ENCODE measurements around the gene XIST. TPM values are rescaled to one million over a fixed set of nuclear protein-coding genes. Genes with fewer than 3 reads are reported as not detected.
"Not testable (repeated sequence)": the region's sequence is repeated elsewhere in the genome, so short reads cannot be mapped to it uniquely, and the experiment has no call there.

The XIST gene
- total and polyA plus RNA-seq, 3 experiments from 2014 or later = 9.7 TPM; not detected in 2

- Histone ChIP-seq H3K27me3 (ENCODE audit: insufficient read depth, low read length, poor library complexity, severe bottlenecking) (no peaks in the 10 kb centered on the region), H3K36me3 (ENCODE audit: insufficient read depth, low read length) (no peaks in the 10 kb centered on the region), H3K4me3 (ENCODE audit: low read length) (no peak overlapping the region), H3K9me3 (ENCODE audit: low read length) (no peaks in the 10 kb centered on the region), H3K27ac (ENCODE audit: low read depth, low read length) (no peak overlapping the region), H3K4me1 (ENCODE audit: insufficient read depth, low read length) (no peaks in the 10 kb centered on the region)
- no peak overlapping the region for H3K4me3 Mint-ChIP-seq
- DNase-seq = no peak
- H3K4me1 Mint-ChIP-seq = no peaks in the 10 kb centered on the region
- H3K9me3 Mint-ChIP-seq = peaks cover 0 to 2% (median 0%) of the 10 kb centered on the region in 5 donors
- H3K27ac Mint-ChIP-seq = no peak overlapping the region
- ChIA-PET CTCF (no interaction called here), POLR2A (no interaction called here)
- peaks cover 0 to 11% (median 3%) of the 10 kb centered on the region in 3 donors for H3K36me3 Mint-ChIP-seq
- no peaks in the 10 kb centered on the region for H3K27me3 Mint-ChIP-seq
These were observed 34.9 kb downstream of the XIST start for GRCh38 chrX:73817393-73818199.

- ChIA-PET CTCF (no interaction called here), POLR2A (no interaction called here)
- Mint-ChIP-seq H3K9me3 (no peaks in the 10 kb centered on the region), H3K27me3 (peaks cover 0 to 2% of the 10 kb centered on the region in 2 donors), H3K4me3 (no peak overlapping the region), H3K36me3 (no peaks in the 10 kb centered on the region), H3K4me1 (no peaks in the 10 kb centered on the region), H3K27ac (no peak overlapping the region)
- no peak for DNase-seq
- no peak overlapping the region for H3K4me3 ChIP-seq (ENCODE audit: low read length)
- no peaks in the 10 kb centered on the region for H3K36me3 ChIP-seq (ENCODE audit: insufficient read depth, low read length)
- no peak overlapping the region for H3K27ac ChIP-seq (ENCODE audit: low read depth, low read length)
- no peaks in the 10 kb centered on the region for H3K9me3 ChIP-seq (ENCODE audit: low read length)
- H3K4me1 ChIP-seq (ENCODE audit: insufficient read depth, low read length) = no peaks in the 10 kb centered on the region
- H3K27me3 ChIP-seq (ENCODE audit: insufficient read depth, low read length, poor library complexity, severe bottlenecking) = no peaks in the 10 kb centered on the region
These were observed 40.3 kb downstream of the XIST start for GRCh38 chrX:73812256-73812655.

GRCh38 chrX:73804109-73804508 lies 48.4 kb downstream of the XIST start:
- POLR2A ChIA-PET; H3K4me1 Mint-ChIP-seq; H3K36me3 ChIP-seq (ENCODE audit: insufficient read depth, low read length); H3K27ac ChIP-seq (ENCODE audit: low read depth, low read length); H3K27me3 Mint-ChIP-seq; H3K9me3 ChIP-seq (ENCODE audit: low read length); CTCF ChIA-PET; H3K27ac Mint-ChIP-seq; H3K9me3 Mint-ChIP-seq; H3K4me3 Mint-ChIP-seq; H3K36me3 Mint-ChIP-seq; H3K27me3 ChIP-seq (ENCODE audit: insufficient read depth, low read length, poor library complexity, severe bottlenecking); H3K4me1 ChIP-seq (ENCODE audit: insufficient read depth, low read length); DNase-seq; H3K4me3 ChIP-seq (ENCODE audit: low read length): not testable (repeated sequence)

- no peaks in the 10 kb centered on the region for H3K4me1 Mint-ChIP-seq
- no peak for DNase-seq
- H3K9me3 Mint-ChIP-seq = peaks cover 0 to 3% (median 0%) of the 10 kb centered on the region in 5 donors
- H3K27ac Mint-ChIP-seq = no peak overlapping the region
- H3K27ac ChIP-seq (ENCODE audit: low read depth, low read length) = no peak overlapping the region
- H3K4me1 ChIP-seq (ENCODE audit: insufficient read depth, low read length) = no peaks in the 10 kb centered on the region
- H3K27me3 Mint-ChIP-seq = peaks cover 4 to 7% of the 10 kb centered on the region in 2 donors
- no peak overlapping the region for H3K4me3 Mint-ChIP-seq
- ChIA-PET POLR2A (no interaction called here), CTCF (no interaction called here)
- no peaks in the 10 kb centered on the region for H3K27me3 ChIP-seq (ENCODE audit: insufficient read depth, low read length, poor library complexity, severe bottlenecking)
- no peaks in the 10 kb centered on the region for H3K36me3 Mint-ChIP-seq
- no peaks in the 10 kb centered on the region for H3K36me3 ChIP-seq (ENCODE audit: insufficient read depth, low read length)
- no peak overlapping the region for H3K4me3 ChIP-seq (ENCODE audit: low read length)
- H3K9me3 ChIP-seq (ENCODE audit: low read length) = no peaks in the 10 kb centered on the region
These were observed 52.6 kb downstream of the XIST start for GRCh38 chrX:73799888-73800287.

- H3K4me3 ChIP-seq (ENCODE audit: low read length); DNase-seq; H3K36me3 ChIP-seq (ENCODE audit: insufficient read depth, low read length); H3K4me3 Mint-ChIP-seq; H3K27ac ChIP-seq (ENCODE audit: low read depth, low read length); H3K9me3 ChIP-seq (ENCODE audit: low read length); H3K27me3 ChIP-seq (ENCODE audit: insufficient read depth, low read length, poor library complexity, severe bottlenecking); H3K27me3 Mint-ChIP-seq; H3K27ac Mint-ChIP-seq; CTCF ChIA-PET; H3K36me3 Mint-ChIP-seq; H3K4me1 ChIP-seq (ENCODE audit: insufficient read depth, low read length); H3K9me3 Mint-ChIP-seq; POLR2A ChIA-PET; H3K4me1 Mint-ChIP-seq: not testable (repeated sequence)
These were observed 60.0 kb downstream of the XIST start for GRCh38 chrX:73792511-73792910.

GRCh38 chrX:73785493-73785892 lies 67.0 kb downstream of the XIST start:
- DNase-seq = no peak
- H3K36me3 ChIP-seq (ENCODE audit: insufficient read depth, low read length) = no peaks in the 10 kb centered on the region
- H3K4me3 ChIP-seq (ENCODE audit: low read length) = no peak overlapping the region
- no peak overlapping the region for H3K27ac ChIP-seq (ENCODE audit: low read depth, low read length)
- CTCF ChIA-PET = no interaction called here
- peaks cover 0 to 9% (median 0%) of the 10 kb centered on the region in 5 donors for H3K9me3 Mint-ChIP-seq
- no peak overlapping the region for H3K4me3 Mint-ChIP-seq
- no peaks in the 10 kb centered on the region for H3K27me3 ChIP-seq (ENCODE audit: insufficient read depth, low read length, poor library complexity, severe bottlenecking)
- H3K36me3 Mint-ChIP-seq = no peaks in the 10 kb centered on the region
- POLR2A ChIA-PET = no interaction called here
- H3K9me3 ChIP-seq (ENCODE audit: low read length) = no peaks in the 10 kb centered on the region
- no peak overlapping the region for H3K27ac Mint-ChIP-seq
- H3K27me3 Mint-ChIP-seq = peaks cover 0 to 3% of the 10 kb centered on the region in 2 donors
- no peaks in the 10 kb centered on the region for H3K4me1 ChIP-seq (ENCODE audit: insufficient read depth, low read length)
- H3K4me1 Mint-ChIP-seq = no peaks in the 10 kb centered on the region

All from CD8-positive, alpha-beta memory T cell (primary cell).